ENCODE measurements around the gene POLR3GL. TPM values are rescaled to one million over a fixed set of nuclear protein-coding genes. Genes with fewer than 3 reads are reported as not detected.
"Not testable (repeated sequence)": the region's sequence is repeated elsewhere in the genome, so short reads cannot be mapped to it uniquely, and the experiment has no call there.

POLR3GL gene
- total RNA-seq, 2 experiments from 2014 or later, result 27.3 to 30.9 TPM

DNA sequence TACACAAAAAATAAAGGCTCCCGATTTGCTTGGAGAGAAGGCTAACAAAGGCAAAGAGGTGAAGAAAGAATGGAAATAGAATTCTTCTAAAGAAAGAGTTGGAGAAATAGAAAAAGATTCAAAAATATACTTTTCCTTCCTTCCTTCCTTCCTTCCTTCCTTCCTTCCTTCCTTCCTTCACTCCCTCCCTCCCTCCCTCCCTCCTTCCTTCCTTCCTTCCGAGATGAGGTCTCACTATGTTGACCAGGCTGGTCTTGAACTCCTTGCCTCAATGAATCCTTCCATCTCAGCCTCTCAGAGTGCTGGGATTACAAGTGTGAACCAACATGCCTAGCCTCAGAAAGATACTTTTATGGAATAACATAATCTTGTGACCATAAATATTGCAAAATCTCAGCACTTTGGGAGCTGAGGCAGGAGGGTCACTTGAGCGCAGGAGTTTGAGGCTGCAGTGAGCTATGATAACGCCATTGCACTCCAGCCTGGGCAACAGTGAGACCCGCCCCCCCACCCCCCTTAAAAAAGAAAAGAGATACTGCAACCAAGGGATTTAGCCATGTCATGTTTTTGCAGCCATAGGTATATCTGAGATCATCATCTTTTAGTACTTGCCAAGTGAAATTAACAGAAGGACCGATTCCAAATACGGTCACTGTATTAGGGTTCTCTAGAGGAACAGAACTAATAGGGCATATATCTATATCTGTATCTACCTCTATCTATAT, 58.1 kb downstream of the POLR3GL start:
- no peaks in the 10 kb centered on the region for H3K36me3 Mint-ChIP-seq
- H3K9me3 Mint-ChIP-seq, result no peaks in the 10 kb centered on the region
- H3K4me1 Mint-ChIP-seq (ENCODE audit: low read depth), result peaks cover 8% of the 10 kb centered on the region
- no peak for DNase-seq
- POLR2A ChIA-PET, result interaction anchor here (0.7 kb wide), 1 partner anchor 163 kb away, joined by 3 read pairs; the partner anchor contains the start of gene PIAS3
- H3K27ac Mint-ChIP-seq, result no peak overlapping the region
- CTCF ChIA-PET, result interaction anchor here (1.2 to 1.7 kb wide), 5 partner anchors 9 to 131 kb away, joined by 4 to 6 read pairs (median 5); no protein-coding TSS in a partner anchor
- peaks cover 27% of the 10 kb centered on the region for H3K27me3 Mint-ChIP-seq
- intact Hi-C loops (cut with micrococcal nuclease), result no loop called here
- H3K4me3 Mint-ChIP-seq, result no peak overlapping the region

- H3K4me1 Mint-ChIP-seq (ENCODE audit: low read depth); H3K4me3 Mint-ChIP-seq; H3K27ac Mint-ChIP-seq; H3K9me3 Mint-ChIP-seq; H3K36me3 Mint-ChIP-seq; DNase-seq; intact Hi-C loops (cut with micrococcal nuclease): not testable (repeated sequence)
- POLR2A ChIA-PET, result interaction anchor here (1.1 kb wide), 1 partner anchor 12 kb away, joined by 3 read pairs; no protein-coding TSS in a partner anchor
- CTCF ChIA-PET, result interaction anchor here (0.6 to 0.7 kb wide), 2 partner anchors 11 to 163 kb away, joined by 3 read pairs; no protein-coding TSS in a partner anchor
- H3K27me3 Mint-ChIP-seq, result peaks cover 12% of the 10 kb centered on the region
Measured at GRCh38 chr1:146025787-146026495, 61.5 kb downstream of the POLR3GL start.

GRCh38 chr1:146026650-146027049, 62.2 kb downstream of the POLR3GL start:
- H3K27me3 Mint-ChIP-seq; H3K27ac Mint-ChIP-seq; H3K4me1 Mint-ChIP-seq (ENCODE audit: low read depth); DNase-seq; intact Hi-C loops (cut with micrococcal nuclease); POLR2A ChIA-PET; H3K4me3 Mint-ChIP-seq; H3K9me3 Mint-ChIP-seq; H3K36me3 Mint-ChIP-seq: not testable (repeated sequence)
- CTCF ChIA-PET, result interaction anchor here (0.6 kb wide), 1 partner anchor 10 kb away, joined by 3 read pairs; no protein-coding TSS in a partner anchor

Other genes with a start within 250 kb of the POLR3GL start
- gene CD160, start 245.2 kb upstream of the POLR3GL start, total RNA-seq, result under 1 TPM; 0.14 to 0.31 TPM
- gene RNF115, start 140.6 kb upstream of the POLR3GL start, total RNA-seq, result 10 to 100 TPM; 10.1 TPM
- 10 to 100 TPM; 27.3 to 28.9 TPM for gene POLR3C, start 140.5 kb upstream of the POLR3GL start, total RNA-seq
- 1 to 10 TPM; 2.8 to 3.8 TPM for gene NUDT17, start 119.1 kb upstream of the POLR3GL start, total RNA-seq
- 10 to 100 TPM; 17.8 to 17.9 TPM for gene PIAS3, start 105.6 kb upstream of the POLR3GL start, total RNA-seq
- under 1 TPM; 0.24 to 0.36 TPM for gene ANKRD35, start 78.8 kb upstream of the POLR3GL start, total RNA-seq
- 1 to 10 TPM; 1.0 to 1.1 TPM for gene ITGA10, start 54.6 kb upstream of the POLR3GL start, total RNA-seq
- 10 to 100 TPM; 22.8 to 25.6 TPM for gene PEX11B, start 46.0 kb upstream of the POLR3GL start, total RNA-seq
- 100 to 1,000 TPM; 275 to 277 TPM for gene RBM8A, start 37.2 kb upstream of the POLR3GL start, total RNA-seq
- 10 to 100 TPM; 46.6 to 47.8 TPM for gene LIX1L, start 6.7 kb upstream of the POLR3GL start, total RNA-seq
- gene ANKRD34A, start 115 bp upstream of the POLR3GL start, total RNA-seq, result 1 to 10 TPM; 4.6 to 4.7 TPM
- 10 to 100 TPM; 82.6 to 88.8 TPM for gene TXNIP, start 31.9 kb downstream of the POLR3GL start, total RNA-seq
- gene HJV, start 57.0 kb downstream of the POLR3GL start, total RNA-seq, result not detected
- 1 to 10 TPM; 1.5 to 1.7 TPM for gene NBPF10, start 180.1 kb downstream of the POLR3GL start, total RNA-seq

Data from activated CD4-positive, alpha-beta memory T cell treated with anti-CD3 and anti-CD28 coated beads for 36 hours (primary cell).